H1 (cell line): ENCODE results near the gene HSF2. TPM values are rescaled to one million over a fixed set of nuclear protein-coding genes. Genes with fewer than 3 reads are reported as not detected.

Experiments
- CTCF ChIA-PET: fragments of 300-600 bp; sonication (Branson Sonifier 250); formaldehyde crosslinking; loops from one replicate; lab custom pipeline; 2021; ENCODE audit not compliant: partially characterized antibody; lab: Charles Lee
- POLR2A ChIA-PET: fragments of 300-600 bp; sonication (Branson Sonifier 250); formaldehyde crosslinking; loops from one replicate; lab custom pipeline; 2021; ENCODE audit warnings: inconsistent platforms; ENCODE audit not compliant: partially characterized antibody; lab: Charles Lee
- DNase-seq, 2 experiments: peaks; one replicate each; pipeline versions ENCODE4 v3.0.0 to v3.0.0-alpha.2; 2010 to 2022; ENCODE audit warnings: low spot score in 2 of 2, low read depth in 1 of 2, mixed read lengths in 1 of 2
- FAIRE-seq: peaks from 2 replicates; lab custom pipeline; 2011; peaks lifted over from hg19 to GRCh38; lab: Jason Lieb, UNC
- H2AFZ ChIP-seq: 2 replicates; pipeline ENCODE4 v1.8.1; 2012; ENCODE audit warnings: low read length, inconsistent platforms
- H2AK5ac ChIP-seq: 2 replicates; pipeline ENCODE4 v1.6.1; 2013; ENCODE audit warnings: low read depth, low read length
- H2BK120ac ChIP-seq: replicated peaks from 2 replicates; pipeline ENCODE3; 2013; ENCODE audit warnings: low read depth, low read length, inconsistent platforms
- H2BK12ac ChIP-seq: 2 replicates; pipeline ENCODE4 v1.6.1; 2013; ENCODE audit warnings: low read depth, low read length
- H2BK15ac ChIP-seq: 2 replicates; pipeline ENCODE4 v1.6.1; 2013; ENCODE audit warnings: low read length
- H2BK20ac ChIP-seq: 2 replicates; pipeline ENCODE4 v1.6.1; 2013; ENCODE audit warnings: low read length
- H2BK5ac ChIP-seq: 2 replicates; pipeline ENCODE4 v1.6.1; 2013; ENCODE audit warnings: low read depth, low read length
- H3K14ac ChIP-seq: 2 replicates; pipeline ENCODE4 v1.6.1; 2013; ENCODE audit warnings: inconsistent platforms; ENCODE audit not compliant: insufficient read length
- H3K18ac ChIP-seq: 2 replicates; pipeline ENCODE4 v1.6.1; 2013; ENCODE audit warnings: low read length; ENCODE audit errors: extremely low read depth
- H3K23ac ChIP-seq: 2 replicates; pipeline ENCODE4 v1.6.1; 2013; ENCODE audit warnings: inconsistent platforms; ENCODE audit not compliant: insufficient read length
- H3K23me2 ChIP-seq: 2 replicates; pipeline ENCODE4 v1.6.1; 2013; ENCODE audit warnings: low read depth, low read length
- H3K27ac ChIP-seq: 2 replicates; pipeline ENCODE4 v1.6.1; 2011; ENCODE audit warnings: low read depth, low read length, inconsistent platforms
- H3K27me3 ChIP-seq, 4 experiments: replicated peaks in 1 of 4; 1 replicate in 1 of 4; 2 replicates in 3 of 4; pipeline versions ENCODE4 v1.6.1 to v1.8.1; 2011 to 2013; ENCODE audit warnings: low read length in 3 of 4, mild to moderate bottlenecking in 3 of 4, inconsistent platforms in 2 of 4, mixed read lengths in 2 of 4, moderate library complexity in 1 of 4; ENCODE audit not compliant: control insufficient read depth in 3 of 4, insufficient read depth in 3 of 4; ENCODE audit errors: extremely low read depth in 1 of 4
- H3K36me3 ChIP-seq, 4 experiments: 2 replicates each; pipeline versions ENCODE4 v1.6.1 to v1.8.1; 2011 to 2013; ENCODE audit warnings: mild to moderate bottlenecking in 4 of 4, low read length in 3 of 4, moderate library complexity in 2 of 4, control low read depth in 1 of 4, inconsistent platforms in 1 of 4; ENCODE audit not compliant: insufficient read depth in 4 of 4, control insufficient read depth in 2 of 4
- H3K4ac ChIP-seq: replicated peaks from 2 replicates; pipeline ENCODE3; 2013; ENCODE audit warnings: low read length, low read depth, mixed read lengths, inconsistent platforms; ENCODE audit not compliant: insufficient read length
- H3K4me1 ChIP-seq, 4 experiments: replicated peaks in 1 of 4; 1 replicate in 1 of 4; 2 replicates in 3 of 4; pipeline versions ENCODE4 v1.6.1 to v1.8.1; 2011 to 2013; ENCODE audit warnings: low read length in 3 of 4, inconsistent platforms in 2 of 4, mixed read lengths in 1 of 4; ENCODE audit not compliant: insufficient read depth in 4 of 4, control insufficient read depth in 3 of 4
- H3K4me2 ChIP-seq, 2 experiments: 2 replicates each; pipeline versions ENCODE4 v1.6.1 to v1.8.1; 2011 to 2013; ENCODE audit warnings: low read depth in 2 of 2, low read length in 2 of 2, control low read depth in 1 of 2, inconsistent platforms in 1 of 2, mild to moderate bottlenecking in 1 of 2; ENCODE audit not compliant: insufficient read depth in 1 of 2
- H3K4me3 ChIP-seq, 4 experiments: fragments of 200-600, 300-600 bp in 1 of 4; sonication (generic), shearing (Covaris generic), sonication (Bioruptor Twin) in 1 of 4; 2 replicates each; pipeline versions ENCODE4 v1.5.1 to v1.8.1; 2011 to 2016; ENCODE audit warnings: low read length in 4 of 4, low read depth in 3 of 4, control low read depth in 2 of 4, inconsistent platforms in 2 of 4, mild to moderate bottlenecking in 2 of 4, mixed read lengths in 1 of 4, moderate library complexity in 1 of 4; ENCODE audit not compliant: insufficient read depth in 2 of 4; ENCODE audit errors: extremely low read depth in 1 of 4
- H3K56ac ChIP-seq: replicated peaks from 2 replicates; pipeline ENCODE3; 2013; ENCODE audit warnings: low read depth, mild to moderate bottlenecking, mixed read lengths, low read length, inconsistent platforms; ENCODE audit not compliant: insufficient read length
- H3K79me1 ChIP-seq: 2 replicates; pipeline ENCODE4 v1.6.1; 2013; ENCODE audit warnings: low read depth, low read length, control low read depth
- H3K79me2 ChIP-seq, 2 experiments: 2 replicates each; pipeline versions ENCODE4 v1.6.1 to v1.8.1; 2012 to 2013; ENCODE audit warnings: low read length in 2 of 2, mild to moderate bottlenecking in 2 of 2, inconsistent platforms in 1 of 2; ENCODE audit not compliant: insufficient read depth in 2 of 2, control insufficient read depth in 1 of 2
- H3K9ac ChIP-seq, 4 experiments: replicated peaks in 1 of 4; 1 replicate in 1 of 4; 2 replicates in 3 of 4; pipeline versions ENCODE4 v1.6.1 to v1.8.1; 2011 to 2013; ENCODE audit warnings: low read depth in 3 of 4, low read length in 3 of 4, control low read depth in 2 of 4, mild to moderate bottlenecking in 2 of 4, moderate library complexity in 2 of 4, inconsistent platforms in 1 of 4; ENCODE audit errors: extremely low read depth in 1 of 4
- H3K9me3 ChIP-seq, 2 experiments: 2 replicates each; pipeline versions ENCODE4 v1.6.1 to v1.8.1; 2012 to 2013; ENCODE audit warnings: mild to moderate bottlenecking in 2 of 2, moderate library complexity in 2 of 2, control low read depth in 1 of 2, inconsistent platforms in 1 of 2, low read depth in 1 of 2, low read length in 1 of 2, mixed read lengths in 1 of 2; ENCODE audit not compliant: insufficient read depth in 2 of 2
- H4K20me1 ChIP-seq, 2 experiments: replicated peaks in 1 of 2; 2 replicates each; pipeline versions ENCODE3 to v1.8.1; 2011 to 2013; ENCODE audit warnings: inconsistent platforms in 2 of 2, low read length in 2 of 2, mild to moderate bottlenecking in 1 of 2; ENCODE audit not compliant: insufficient read depth in 2 of 2, control insufficient read depth in 1 of 2
- H4K5ac ChIP-seq: 2 replicates; pipeline ENCODE4 v1.6.1; 2013; ENCODE audit warnings: low read length, low read depth, mixed read lengths, inconsistent platforms; ENCODE audit not compliant: insufficient read length
- H4K8ac ChIP-seq: 2 replicates; pipeline ENCODE4 v1.8.0; 2013; ENCODE audit warnings: mild to moderate bottlenecking, moderate library complexity, low read length, inconsistent platforms; ENCODE audit not compliant: insufficient read depth; ENCODE audit errors: extremely low read depth
- H4K91ac ChIP-seq: replicated peaks from 2 replicates; pipeline ENCODE3; 2013; ENCODE audit warnings: low read length, mixed read lengths, inconsistent platforms; ENCODE audit not compliant: insufficient read length
- ASH2L ChIP-seq: fragments of 200-600, 300-600 bp; sonication (generic); IDR thresholded peaks from one replicate; pipeline ENCODE4 v1.7.1; 2017; ENCODE audit warnings: low read length
- JUN ChIP-seq: IDR thresholded peaks from 2 replicates; pipeline ENCODE4 v1.6.1; 2011; ENCODE audit warnings: low read depth, mild to moderate bottlenecking, improper control_type of control experiment, low read length
- JUND ChIP-seq: IDR thresholded peaks from 2 replicates; pipeline ENCODE4 v1.6.1; 2011; ENCODE audit warnings: mild to moderate bottlenecking, improper control_type of control experiment, low read length
- SP4 ChIP-seq: IDR thresholded peaks from 2 replicates; pipeline ENCODE4 v1.6.1; 2012; ENCODE audit warnings: low read length, inconsistent platforms
- TAF1 ChIP-seq: IDR thresholded peaks from 2 replicates; pipeline ENCODE4 v1.6.1; 2011; ENCODE audit warnings: mild to moderate bottlenecking, low read depth, low read length
- YY1 ChIP-seq: IDR thresholded peaks from 2 replicates; pipeline ENCODE4 v1.6.1; 2011; ENCODE audit warnings: low read depth, mild to moderate bottlenecking, low read length
- WGBS, 2 experiments: shearing (Covaris generic) in 1 of 2; methylation state at CpG; one replicate each; pipeline versions ENCODE4 v1.1.6 to v1.1.7; 2013 to 2015; ENCODE audit warnings: low lambda C conversion rate in 2 of 2, mixed read lengths in 2 of 2, inconsistent platforms in 1 of 2, low coverage in 1 of 2, missing lambda C conversion rate in 1 of 2; ENCODE audit not compliant: insufficient replicate concordance in 2 of 2, insufficient coverage in 1 of 2, insufficient read length in 1 of 2; ENCODE audit errors: extremely low coverage in 1 of 2, missing lambda C conversion rate in 1 of 2; 5-methylcytosine and 5-hydroxymethylcytosine counted together
- polyA plus RNA-seq, 7 experiments: library from polyadenylated mRNA; depleted of rRNA in 3 of 7; stranded (reverse) in 5 of 7; unstranded in 2 of 7; fragments of >200 nt in 5 of 7; fragments of 200-250 nt in 2 of 7; gene quantifications; 1 replicate in 5 of 7; 2 replicates in 1 of 7; 4 replicates in 1 of 7; pipeline versions ENCODE4 v1.2.1 to v1.2.3, GENCODE V29; 2011 to 2013; ENCODE audit warnings: missing spikeins in 2 of 7, mixed read lengths in 2 of 7
- total RNA-seq: library from RNA; stranded (reverse); fragmentation: NEBNext Ultra II Directional; extraction: Animal tissue kit (Norgen Biotek cat#: 25700); gene quantifications from 2 replicates; pipeline ENCODE4 v1.2.1, GENCODE V29; 2021

Gene HSF2
- total and polyA plus RNA-seq, 2 of the 8 experiments (the other 6 are each of a cell fraction or from before 2014, with no cell fraction given) = 16.3 to 18.3 TPM

DNA sequence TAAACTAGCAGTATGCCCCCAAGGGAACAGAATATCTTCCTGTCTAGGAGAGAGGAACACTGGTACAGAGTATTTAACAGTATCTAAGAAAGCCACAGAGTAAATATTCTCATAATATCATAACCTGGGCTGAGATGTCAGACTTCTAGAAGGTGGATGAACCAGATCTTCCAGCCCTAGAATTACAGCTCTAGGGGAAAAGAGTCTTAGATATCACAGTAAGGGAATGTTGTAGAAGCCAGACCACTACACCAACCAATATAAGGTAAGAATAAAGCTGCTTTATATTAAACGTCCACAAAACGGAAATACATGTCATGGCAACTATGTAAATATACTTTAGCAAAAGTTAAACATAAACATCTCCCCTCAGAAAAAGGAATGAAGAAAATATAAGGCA, 59.8 kb downstream of the HSF2 start:
- Histone ChIP-seq H2BK12ac (no peak overlapping the region), H4K20me1 (no peaks in the 10 kb centered on the region), H4K8ac (no peak overlapping the region), H3K4ac (no peak overlapping the region), H3K79me1 (no peaks in the 10 kb centered on the region; the same call in 1 of the 2 replicates), H2BK15ac (no peak overlapping the region), H3K27me3 (no peaks in the 10 kb centered on the region), H3K9ac (no peak overlapping the region), H2BK5ac (no peak overlapping the region), H3K18ac (no peak overlapping the region), H3K36me3 (peaks cover 0 to 8% (median 0%) of the 10 kb centered on the region in 4 experiments; a peak in 2 of 8 replicates), H2BK120ac (no peak overlapping the region), H3K27ac (no peak overlapping the region), H3K14ac (no peak overlapping the region), H2AK5ac (no peak overlapping the region), H2AFZ (no peak overlapping the region), H3K4me3 (no peak overlapping the region), H3K23me2 (no peaks in the 10 kb centered on the region), H3K4me2 (no peak overlapping the region), H4K5ac (no peak overlapping the region), H3K23ac (no peak overlapping the region), H2BK20ac (no peak overlapping the region), H3K4me1 (no peaks in the 10 kb centered on the region), H3K79me2 (peaks cover 0 to 60% of the 10 kb centered on the region in 2 experiments; a peak in 3 of 4 replicates), H3K56ac (no peak overlapping the region), H4K91ac (no peak overlapping the region), H3K9me3 (no peaks in the 10 kb centered on the region)
- ChIA-PET POLR2A (interaction anchor here (1.0 kb wide), 1 partner anchor 11 kb away, joined by 3 read pairs; no protein-coding TSS in a partner anchor), CTCF (interaction anchor here (0.7 to 1.5 kb wide), 2 partner anchors 10 to 16 kb away, joined by 3 to 5 read pairs; no protein-coding TSS in a partner anchor)
- FAIRE-seq (no peak), DNase-seq (no peak)
- TF ChIP-seq ASH2L (no peak), TAF1 (no peak), JUN (no peak), JUND (no peak), YY1 (no peak), SP4 (no peak)
- WGBS, 2 experiments = 86% methylated on average over 2 of the region's 2 CpGs; no CpG with 5 or more reads in 1 of the 2 experiments
